ENCODE results near the gene KAZN. TPM values are rescaled to one million over a fixed set of nuclear protein-coding genes. Genes with fewer than 3 reads are reported as not detected.

The KAZN gene
- total and polyA plus RNA-seq, 2 of the 8 experiments (the other 6 are each of a cell fraction or from before 2014, with no cell fraction given) = 3.7 to 11.8 TPM

GRCh38 chr1:14549897-14550620 is 48.4 kb upstream of the KAZN start (continued):
- TF ChIP-seq TBP (IDR thresholded peaks at IDR 0.05; ENCODE audit: low read depth, low read length) = no peak
- no peak for TF ChIP-seq JUN (IDR thresholded peaks at IDR 0.05; ENCODE audit: low read depth, low read length)
- no peak for TF ChIP-seq BRCA1 (IDR thresholded peaks at IDR 0.05; ENCODE audit: low read depth, low read length)
- TF ChIP-seq RXRA (IDR thresholded peaks at IDR 0.05; ENCODE audit: insufficient read depth, low read depth, low read length) = no peak
- no peak for TF ChIP-seq RAD21 (IDR thresholded peaks at IDR 0.05 in 1 of 2, conservative IDR thresholded peaks at IDR 0.05 in 1 of 2; ENCODE audit: low read depth in 2 of 2, low read length in 2 of 2)
- TF ChIP-seq YY1 (IDR thresholded peaks at IDR 0.05; ENCODE audit: low read depth, low read length) = no peak
- no peak for TF ChIP-seq CHD2 (IDR thresholded peaks at IDR 0.05; ENCODE audit: low read length)
